GM19463 (cell line): ENCODE data around the gene C1orf87.

Experiments
- ATAC-seq: cut with Tn5 transposase; IDR thresholded peaks from one replicate; pipeline ENCODE4 v1.9.1; 2021; ENCODE audit warnings: mild to moderate bottlenecking, moderate library complexity; ENCODE audit not compliant: unreplicated experiment

C1orf87 gene

GRCh38 chr1:60073605-60074278, at the start of gene C1orf87:
Gene C1orf87, minus strand, starts transcription at chr1:60073770. Its CDS starts 1,127 bp downstream, at chr1:60072643.
- no peak for ATAC-seq

DNA sequence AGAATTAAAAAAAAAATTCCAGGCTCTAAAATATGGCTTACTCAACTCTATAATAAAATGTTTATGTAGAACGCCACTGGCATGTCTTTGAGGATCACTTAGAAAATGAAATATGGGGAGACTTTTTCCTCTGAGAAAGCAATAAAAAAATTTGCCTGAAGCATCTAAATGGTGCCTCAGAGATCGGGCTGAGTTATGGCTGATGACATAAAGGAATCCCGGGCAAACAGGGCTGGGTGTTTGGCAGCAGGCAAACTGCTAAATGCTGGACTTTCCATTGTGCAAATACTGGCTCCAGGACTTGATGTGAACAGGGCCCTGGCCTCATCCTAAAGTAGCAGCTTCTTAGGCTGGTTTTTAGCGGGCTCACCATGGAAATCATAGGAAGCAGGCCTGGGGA, 44.5 kb upstream of the C1orf87 start:
- no peak for ATAC-seq

DNA sequence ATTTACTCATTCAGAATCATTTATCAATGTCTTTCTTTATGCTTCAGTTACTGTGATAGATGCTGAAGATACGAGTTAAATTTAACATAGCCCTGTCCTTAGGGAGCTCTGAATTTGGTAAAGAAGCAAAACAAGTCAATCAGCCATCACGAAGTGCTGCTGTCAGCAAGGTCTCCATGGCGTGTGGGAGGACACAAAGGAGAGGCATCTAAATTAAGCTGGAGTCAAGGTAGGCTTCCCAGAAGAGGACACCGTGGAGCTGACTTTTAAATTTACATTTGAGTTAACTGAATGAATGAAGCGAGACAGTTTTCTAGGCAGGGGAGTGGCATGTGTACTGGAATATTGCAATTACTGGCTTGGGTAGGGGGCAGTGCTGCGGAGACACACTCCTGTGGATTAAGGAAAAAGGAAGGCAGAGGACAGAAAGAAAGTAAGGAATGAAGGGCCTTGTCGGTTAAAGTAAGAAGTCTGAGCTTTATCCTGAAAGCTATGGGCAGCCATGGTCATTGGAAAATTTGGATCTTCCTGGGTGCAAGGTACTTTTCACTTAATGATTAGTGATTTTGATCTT, 41.3 kb upstream of the C1orf87 start:
- ATAC-seq, result no peak

- ATAC-seq, result no peak
These were observed 40.0 kb upstream of the C1orf87 start for GRCh38 chr1:60113596-60113995.

GRCh38 chr1:60113028-60113427, 39.5 kb upstream of the C1orf87 start:
- ATAC-seq, result no peak

- no peak for ATAC-seq
These were observed 38.1 kb upstream of the C1orf87 start for GRCh38 chr1:60111716-60112115.

DNA sequence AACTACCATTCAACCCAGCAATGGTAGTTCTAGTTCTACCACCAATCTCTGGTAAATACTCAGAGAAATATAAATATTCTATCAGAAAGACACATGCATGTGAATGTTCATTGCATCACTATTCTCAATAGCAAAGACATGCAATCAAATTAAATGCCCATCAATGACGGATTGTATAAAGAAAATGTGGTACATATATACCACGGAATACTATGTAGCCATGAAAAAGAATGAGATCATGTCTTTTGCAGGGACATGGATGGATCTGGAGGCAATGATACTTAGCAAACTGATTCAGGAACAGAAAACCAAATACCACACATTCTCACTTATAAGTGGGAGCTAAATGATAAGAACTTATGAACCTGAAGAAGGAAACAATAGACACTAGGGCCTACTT, 37.5 kb upstream of the C1orf87 start:
- no peak for ATAC-seq

DNA sequence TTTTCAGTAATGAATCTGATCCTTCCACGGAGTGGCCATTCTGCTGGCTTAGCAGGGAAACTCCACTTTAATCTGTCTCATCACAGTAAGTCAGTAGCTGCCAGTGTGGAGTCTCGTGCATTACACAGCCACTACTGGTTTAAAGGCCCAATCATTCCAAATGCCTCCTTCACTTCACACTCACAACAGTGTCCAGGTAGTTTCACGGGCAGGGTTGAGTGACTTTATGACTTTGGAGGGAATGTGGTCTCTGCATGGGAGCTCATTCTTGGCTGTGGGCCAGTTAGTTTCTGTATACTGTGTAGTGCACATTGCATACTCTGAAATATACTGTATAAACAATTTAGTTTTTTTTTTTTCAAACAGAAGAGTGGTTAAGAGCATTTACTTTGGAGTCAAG, 34.6 kb upstream of the C1orf87 start:
- no peak for ATAC-seq

- no peak for ATAC-seq
These were observed 29.6 kb upstream of the C1orf87 start for GRCh38 chr1:60103186-60103585.

GRCh38 chr1:60102267-60103061, 28.9 kb upstream of the C1orf87 start:
- ATAC-seq, result no peak

DNA sequence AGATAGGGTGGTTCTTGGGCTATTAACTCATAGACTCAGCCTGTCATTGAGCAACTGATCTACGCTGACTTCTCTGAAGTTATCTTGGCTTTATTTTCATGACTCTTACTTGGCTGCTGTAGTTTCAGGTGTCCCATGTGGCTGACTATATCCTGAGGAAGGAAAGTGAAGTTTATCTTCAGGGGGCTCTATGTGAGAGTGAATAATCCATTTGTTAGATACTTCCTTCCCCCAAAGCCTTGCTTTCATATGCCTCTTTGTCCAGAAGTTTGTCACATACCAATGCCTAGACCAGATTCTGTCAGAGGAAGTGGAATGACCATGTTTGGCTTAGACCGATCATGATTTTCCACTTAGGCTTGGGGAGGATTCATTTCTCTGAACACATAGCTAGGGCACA, 27.9 kb upstream of the C1orf87 start:
- ATAC-seq, result no peak

DNA sequence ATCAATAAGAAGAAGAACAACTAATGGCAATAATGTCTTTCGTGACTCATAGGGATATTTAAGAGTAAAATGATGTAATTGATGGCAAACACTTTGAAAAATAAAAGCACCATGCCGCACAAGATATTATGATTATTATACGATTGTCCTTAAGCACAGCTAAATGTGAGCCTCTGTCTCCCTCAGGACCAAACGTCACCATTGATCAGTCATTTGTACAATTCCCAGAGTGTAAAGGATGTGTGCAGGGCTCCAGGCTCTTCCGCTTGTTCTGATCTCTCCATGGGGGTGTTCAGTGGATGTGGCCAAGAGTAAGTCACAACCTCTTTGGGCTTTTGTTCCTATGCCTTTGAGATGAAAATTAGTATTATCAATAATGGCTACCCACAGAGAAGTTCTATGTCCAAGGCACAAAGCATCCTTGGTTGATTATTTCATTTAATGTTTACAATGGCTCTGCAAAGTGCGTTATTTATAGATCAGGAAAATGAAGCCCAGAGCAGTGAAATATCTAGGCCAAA, 17.7 kb upstream of the C1orf87 start:
- ATAC-seq, result no peak

DNA sequence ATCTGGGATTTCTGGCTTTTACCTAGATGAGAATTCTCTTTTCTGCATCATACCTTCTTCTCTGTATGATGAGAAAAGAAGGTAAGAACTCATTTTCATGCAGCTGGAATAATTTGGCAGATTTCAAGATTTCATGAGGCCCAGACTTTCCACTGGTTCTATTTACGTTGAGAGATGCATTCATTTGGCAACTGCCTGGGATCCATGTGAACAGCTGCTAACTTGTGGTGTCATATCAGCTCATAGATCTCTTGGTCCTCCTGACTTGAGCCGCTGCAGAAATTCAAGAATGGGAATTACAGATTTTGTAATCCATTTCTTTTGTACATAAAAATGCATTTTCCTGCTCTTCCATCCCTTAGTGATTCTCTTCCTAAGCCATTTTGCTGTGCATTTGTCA, 17.1 kb upstream of the C1orf87 start:
- ATAC-seq, result no peak

GRCh38 chr1:60088620-60089155, 15.1 kb upstream of the C1orf87 start:
- ATAC-seq, result no peak

DNA sequence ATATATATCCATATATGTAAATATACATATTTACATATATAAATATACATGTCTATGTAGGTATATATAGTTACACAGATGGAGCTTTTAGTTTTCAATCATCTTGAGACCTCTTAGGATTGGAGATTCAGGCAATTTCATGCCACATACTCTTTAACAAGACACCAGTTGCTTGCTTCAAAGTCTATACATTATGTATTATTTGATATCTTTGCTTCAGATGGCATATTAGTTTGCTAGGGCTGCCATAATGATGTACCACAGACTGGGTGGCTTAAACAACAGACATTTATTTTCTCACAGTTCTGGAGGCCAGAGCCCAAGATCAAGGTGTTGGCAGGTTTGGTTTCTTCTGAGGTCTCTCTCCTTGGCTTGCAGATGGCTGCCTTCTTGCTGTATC, 14.1 kb upstream of the C1orf87 start:
- no peak for ATAC-seq

GRCh38 chr1:60078182-60078581, 4.6 kb upstream of the C1orf87 start:
- no peak for ATAC-seq

GRCh38 chr1:60071296-60071695, 2.3 kb downstream of the C1orf87 start:
- ATAC-seq, result no peak

DNA sequence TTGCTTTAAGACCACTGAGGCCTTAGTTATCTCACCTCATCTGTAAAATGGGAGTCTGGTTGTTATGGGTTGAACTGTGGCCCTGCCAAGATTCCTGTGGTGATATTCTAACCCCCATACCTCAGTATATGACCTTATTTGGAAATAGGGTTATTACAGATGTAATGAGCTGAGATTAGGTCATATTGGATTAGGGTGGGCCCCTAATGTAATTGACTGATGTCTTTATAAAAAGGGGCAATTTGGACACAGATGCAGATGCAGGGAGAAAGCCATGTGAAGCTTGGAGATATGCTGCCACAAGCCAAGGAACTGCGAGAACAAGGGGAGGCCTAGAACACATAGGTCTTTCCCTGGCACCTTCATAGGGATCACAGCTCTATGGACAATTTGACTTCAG, 3.9 kb downstream of the C1orf87 start:
- ATAC-seq, result no peak

DNA sequence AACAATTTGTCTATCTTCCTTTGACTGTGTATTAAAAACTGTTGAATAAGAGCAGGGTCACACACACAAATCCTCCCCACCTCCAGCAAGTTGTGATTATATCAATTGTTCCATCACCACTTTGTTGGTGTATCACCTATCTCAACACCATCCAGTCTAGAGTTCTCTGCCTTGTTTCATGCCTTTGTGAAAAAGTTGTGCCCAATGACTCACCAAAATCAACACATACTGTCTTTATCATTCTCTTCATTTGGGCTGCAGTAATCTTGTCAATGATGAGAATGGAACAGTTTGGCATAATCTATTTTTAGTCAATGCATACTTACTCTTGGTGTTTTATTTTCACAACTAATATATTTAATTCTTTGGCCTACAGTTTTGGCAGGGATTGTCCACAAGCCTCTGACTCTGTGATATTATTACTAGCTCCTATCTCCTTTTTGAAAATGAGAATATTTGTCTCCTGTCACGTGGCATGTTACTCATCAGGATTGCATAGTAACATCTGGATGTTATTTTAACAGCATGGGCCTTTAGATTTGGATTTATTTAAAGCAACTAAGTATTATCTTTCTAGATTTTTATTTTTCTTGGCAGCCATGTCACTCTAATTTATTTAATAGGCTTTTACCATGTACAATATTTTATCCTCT, 5.1 kb downstream of the C1orf87 start:
- ATAC-seq, result no peak

GRCh38 chr1:60066001-60066400, 7.6 kb downstream of the C1orf87 start:
- no peak for ATAC-seq

DNA sequence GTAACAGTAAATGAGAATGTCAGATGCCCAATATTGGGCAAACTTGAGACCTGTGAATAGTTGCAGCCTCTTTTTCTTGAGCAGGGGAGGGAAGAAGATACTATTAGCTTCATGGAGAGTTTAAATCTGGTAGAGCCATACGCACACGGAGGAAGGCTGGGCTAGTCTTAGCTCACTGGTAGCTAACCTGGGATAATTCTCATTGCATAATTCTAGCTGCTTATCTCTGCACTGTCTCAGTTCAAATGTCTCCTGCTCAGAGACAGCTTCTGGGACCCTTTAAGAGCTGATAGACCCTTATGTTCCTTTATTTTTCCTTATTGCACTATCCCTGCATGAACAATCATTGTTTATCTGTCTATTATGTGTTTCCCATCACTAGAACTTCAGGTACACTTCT, 8.4 kb downstream of the C1orf87 start:
- no peak for ATAC-seq
